ENCODE measurements around the gene PDZD2.

DNA sequence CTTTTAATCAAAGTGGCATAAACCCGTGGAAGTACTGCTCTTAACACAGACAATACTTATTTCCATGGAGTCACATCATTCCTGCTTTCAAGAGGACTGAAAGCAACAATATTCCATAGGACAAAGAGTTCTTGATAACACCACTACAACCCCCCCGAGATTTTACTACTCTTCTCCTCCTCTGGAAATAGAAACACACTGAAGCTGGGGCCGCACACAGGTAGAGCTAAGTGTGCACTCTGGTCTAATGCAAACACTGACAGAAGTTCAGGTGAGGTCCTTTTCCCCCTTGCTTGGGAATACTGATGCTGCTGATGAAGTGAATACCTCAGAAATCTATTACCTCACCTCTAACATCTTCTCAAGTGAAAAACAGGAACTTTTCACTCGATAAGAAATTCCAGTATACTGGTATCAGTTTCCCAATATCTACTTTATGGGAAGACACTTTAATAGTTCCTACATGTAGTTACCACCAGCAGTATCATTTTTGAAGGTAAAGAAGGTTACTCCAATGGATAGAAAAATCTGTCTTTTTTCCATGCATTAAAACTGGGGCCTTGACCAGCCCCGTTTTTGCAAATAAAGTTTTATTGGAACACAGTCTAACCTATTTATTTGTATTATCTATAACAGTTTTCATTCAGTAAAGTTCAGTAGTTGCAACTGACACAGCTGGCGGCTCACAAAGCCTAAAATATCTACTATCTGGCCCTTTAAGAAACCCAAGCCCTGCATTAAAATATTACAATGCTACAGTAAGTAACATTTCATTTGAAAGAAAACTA, 485.2 kb downstream of the PDZD2 start:
- TF ChIP-seq, protein P1, sequence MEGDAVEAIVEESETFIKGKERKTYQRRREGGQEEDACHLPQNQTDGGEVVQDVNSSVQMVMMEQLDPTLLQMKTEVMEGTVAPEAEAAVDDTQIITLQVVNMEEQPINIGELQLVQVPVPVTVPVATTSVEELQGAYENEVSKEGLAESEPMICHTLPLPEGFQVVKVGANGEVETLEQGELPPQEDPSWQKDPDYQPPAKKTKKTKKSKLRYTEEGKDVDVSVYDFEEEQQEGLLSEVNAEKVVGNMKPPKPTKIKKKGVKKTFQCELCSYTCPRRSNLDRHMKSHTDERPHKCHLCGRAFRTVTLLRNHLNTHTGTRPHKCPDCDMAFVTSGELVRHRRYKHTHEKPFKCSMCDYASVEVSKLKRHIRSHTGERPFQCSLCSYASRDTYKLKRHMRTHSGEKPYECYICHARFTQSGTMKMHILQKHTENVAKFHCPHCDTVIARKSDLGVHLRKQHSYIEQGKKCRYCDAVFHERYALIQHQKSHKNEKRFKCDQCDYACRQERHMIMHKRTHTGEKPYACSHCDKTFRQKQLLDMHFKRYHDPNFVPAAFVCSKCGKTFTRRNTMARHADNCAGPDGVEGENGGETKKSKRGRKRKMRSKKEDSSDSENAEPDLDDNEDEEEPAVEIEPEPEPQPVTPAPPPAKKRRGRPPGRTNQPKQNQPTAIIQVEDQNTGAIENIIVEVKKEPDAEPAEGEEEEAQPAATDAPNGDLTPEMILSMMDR (IDR thresholded peaks at IDR 0.05; ENCODE audit: low read depth, low read length) = no peak
- no peak for TF ChIP-seq EZH2phosphoT487 (IDR thresholded peaks at IDR 0.05; ENCODE audit: low read depth)

Measured in OCI-LY3 (cell line).